Left ventricle myocardium inferior (tissue), 1 donor: ENCODE results near the gene ERICH3. TPM values are rescaled to one million over a fixed set of nuclear protein-coding genes. Genes with fewer than 3 reads are reported as not detected.

ENCODE experiments used
- DNase-seq: peaks from one replicate; pipeline ENCODE4 v3.0.0-alpha.2; 2020
- H3K27ac ChIP-seq: fragments of 200-600 bp; replicated peaks from 2 replicates; pipeline ENCODE4 v1.8.0; 2021
- H3K27me3 ChIP-seq: fragments of 200-600 bp; 2 replicates; pipeline ENCODE4 v1.8.0; 2021; ENCODE audit warnings: low read depth
- H3K36me3 ChIP-seq: fragments of 200-600 bp; 2 replicates; pipeline ENCODE4 v1.8.0; 2021
- H3K4me1 ChIP-seq: fragments of 200-600 bp; 2 replicates; pipeline ENCODE4 v1.8.0; 2021
- H3K4me3 ChIP-seq: fragments of 200-600 bp; 2 replicates; pipeline ENCODE4 v1.8.0; 2021; ENCODE audit warnings: mild to moderate bottlenecking, moderate library complexity
- H3K9me3 ChIP-seq: fragments of 200-600 bp; replicated peaks from 2 replicates; pipeline ENCODE4 v1.8.0; 2021
- intact Hi-C: fragments of 100-400 bp; cut with micrococcal nuclease; formaldehyde crosslinking; loops from one replicate; pipeline ENCODE4 v1.11.0; 2022
- total RNA-seq: library from RNA; stranded (reverse); fragmentation: NEBNext Ultra II Directional; extraction: Animal tissue kit (Norgen Biotek cat#: 25700); gene quantifications from one replicate; pipeline ENCODE4 v1.2.1, GENCODE V29; 2021
- TF ChIP-seq, protein P1 (sequence below): fragments of 200-600 bp; IDR thresholded peaks from 2 replicates; pipeline ENCODE4 v1.8.0; 2021; ENCODE audit warnings: antibody characterized with exemption, mild to moderate bottlenecking, borderline replicate concordance
- donor health status: DM: no; HTN: yes; CAD: no; lungs with severe emphysema.

Gene ERICH3
- total RNA-seq, 1 donor from 2014 or later: not detected

DNA sequence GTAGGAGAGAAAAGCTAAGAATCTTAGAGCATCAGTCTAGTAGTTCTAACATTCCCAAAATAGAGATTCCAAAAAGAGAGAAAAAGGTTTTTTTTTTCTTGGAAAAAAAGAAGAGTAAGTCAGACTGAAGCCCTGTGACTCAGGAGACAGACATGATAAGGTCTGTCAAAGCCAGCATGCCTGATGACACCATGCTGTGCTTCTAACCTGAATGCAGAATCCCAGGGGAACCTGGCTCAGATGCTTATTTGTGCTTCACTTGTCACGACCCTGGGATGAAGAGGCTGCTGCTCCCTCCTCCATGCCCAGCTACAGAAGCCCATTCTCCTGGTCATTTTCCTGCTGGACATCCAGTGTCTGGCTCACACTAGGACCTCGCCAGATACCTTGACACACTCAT lies 44.3 kb downstream of the ERICH3 start:
- H3K27me3 ChIP-seq: no peaks in the 10 kb centered on the region
- no peak for DNase-seq
- H3K4me3 ChIP-seq: no peak overlapping the region
- H3K36me3 ChIP-seq: no peaks in the 10 kb centered on the region
- intact Hi-C loops: no loop called here
- H3K4me1 ChIP-seq: no peaks in the 10 kb centered on the region
- TF ChIP-seq, protein P1, sequence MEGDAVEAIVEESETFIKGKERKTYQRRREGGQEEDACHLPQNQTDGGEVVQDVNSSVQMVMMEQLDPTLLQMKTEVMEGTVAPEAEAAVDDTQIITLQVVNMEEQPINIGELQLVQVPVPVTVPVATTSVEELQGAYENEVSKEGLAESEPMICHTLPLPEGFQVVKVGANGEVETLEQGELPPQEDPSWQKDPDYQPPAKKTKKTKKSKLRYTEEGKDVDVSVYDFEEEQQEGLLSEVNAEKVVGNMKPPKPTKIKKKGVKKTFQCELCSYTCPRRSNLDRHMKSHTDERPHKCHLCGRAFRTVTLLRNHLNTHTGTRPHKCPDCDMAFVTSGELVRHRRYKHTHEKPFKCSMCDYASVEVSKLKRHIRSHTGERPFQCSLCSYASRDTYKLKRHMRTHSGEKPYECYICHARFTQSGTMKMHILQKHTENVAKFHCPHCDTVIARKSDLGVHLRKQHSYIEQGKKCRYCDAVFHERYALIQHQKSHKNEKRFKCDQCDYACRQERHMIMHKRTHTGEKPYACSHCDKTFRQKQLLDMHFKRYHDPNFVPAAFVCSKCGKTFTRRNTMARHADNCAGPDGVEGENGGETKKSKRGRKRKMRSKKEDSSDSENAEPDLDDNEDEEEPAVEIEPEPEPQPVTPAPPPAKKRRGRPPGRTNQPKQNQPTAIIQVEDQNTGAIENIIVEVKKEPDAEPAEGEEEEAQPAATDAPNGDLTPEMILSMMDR: no peak
- no peaks in the 10 kb centered on the region for H3K9me3 ChIP-seq
- H3K27ac ChIP-seq: no peak overlapping the region

DNA sequence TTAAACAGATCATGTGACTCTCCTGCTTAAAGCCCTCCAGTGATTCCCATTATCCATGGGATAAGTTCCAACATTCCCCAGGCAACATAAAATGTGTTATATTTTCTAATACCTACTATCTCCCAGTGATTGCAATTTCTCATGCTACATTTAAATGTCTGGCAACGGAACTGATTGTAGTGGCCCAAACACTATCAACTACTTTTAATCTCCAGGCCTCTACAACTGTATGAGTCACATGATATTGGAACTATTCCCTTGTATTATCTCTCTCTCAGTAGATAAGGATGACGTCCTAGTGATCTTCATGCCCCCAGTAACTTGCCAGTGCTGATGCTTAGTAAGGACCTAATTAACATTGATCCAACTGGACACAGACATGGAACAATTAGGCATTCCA lies 49.9 kb downstream of the ERICH3 start:
- no peak for DNase-seq
- intact Hi-C loops: no loop called here
- no peak overlapping the region for H3K27ac ChIP-seq
- TF ChIP-seq, protein P1: no peak
- no peak overlapping the region for H3K4me3 ChIP-seq
- no peaks in the 10 kb centered on the region for H3K9me3 ChIP-seq
- H3K4me1 ChIP-seq: no peaks in the 10 kb centered on the region
- no peaks in the 10 kb centered on the region for H3K27me3 ChIP-seq
- no peaks in the 10 kb centered on the region for H3K36me3 ChIP-seq

DNA sequence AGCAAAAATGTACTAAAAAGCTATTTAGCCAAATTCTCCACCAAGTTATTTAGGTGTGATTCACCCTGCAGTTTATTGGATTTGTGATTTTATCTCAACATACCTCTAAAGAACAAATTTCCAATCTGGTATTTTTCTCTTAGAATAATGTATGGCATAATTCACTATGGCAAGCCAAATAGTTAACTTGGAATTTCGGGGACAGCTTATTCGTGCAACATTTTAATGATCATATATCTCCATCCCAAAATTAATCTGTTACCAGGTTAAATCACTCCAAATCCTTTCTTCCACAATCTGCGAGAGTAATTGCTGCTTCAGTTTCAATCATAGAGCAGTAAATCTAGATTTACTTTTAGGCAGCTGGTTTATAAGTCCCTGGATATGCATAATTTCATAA lies 53.4 kb downstream of the ERICH3 start:
- Histone ChIP-seq H3K27ac (no peak overlapping the region), H3K4me1 (no peaks in the 10 kb centered on the region), H3K27me3 (no peaks in the 10 kb centered on the region), H3K36me3 (no peaks in the 10 kb centered on the region), H3K4me3 (no peak overlapping the region), H3K9me3 (no peaks in the 10 kb centered on the region)
- intact Hi-C loops: no loop called here
- TF ChIP-seq, protein P1: no peak
- DNase-seq: no peak

DNA sequence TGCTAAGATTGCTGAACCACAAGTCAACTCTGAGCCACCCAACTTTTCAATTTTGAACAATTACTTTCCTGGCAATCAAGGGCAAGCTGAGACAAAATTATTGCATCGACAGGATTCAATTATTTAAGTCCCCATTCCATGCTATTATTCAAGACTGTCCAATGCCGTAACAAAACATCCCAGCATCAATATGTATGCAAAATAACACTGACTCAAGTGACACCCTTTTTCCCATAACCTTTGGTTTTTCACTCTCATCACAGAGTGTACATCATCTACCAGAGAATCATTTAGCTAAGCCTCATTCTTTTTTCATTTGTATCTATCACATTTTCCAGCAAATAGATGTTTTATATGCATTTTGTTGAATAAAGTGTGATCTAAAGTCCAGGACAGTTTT lies 54.6 kb downstream of the ERICH3 start:
- H3K36me3 ChIP-seq: no peaks in the 10 kb centered on the region
- H3K9me3 ChIP-seq: no peaks in the 10 kb centered on the region
- no peak overlapping the region for H3K27ac ChIP-seq
- DNase-seq: no peak
- H3K4me3 ChIP-seq: no peak overlapping the region
- H3K27me3 ChIP-seq: no peaks in the 10 kb centered on the region
- no peaks in the 10 kb centered on the region for H3K4me1 ChIP-seq
- TF ChIP-seq, protein P1: no peak
- intact Hi-C loops: no loop called here

DNA sequence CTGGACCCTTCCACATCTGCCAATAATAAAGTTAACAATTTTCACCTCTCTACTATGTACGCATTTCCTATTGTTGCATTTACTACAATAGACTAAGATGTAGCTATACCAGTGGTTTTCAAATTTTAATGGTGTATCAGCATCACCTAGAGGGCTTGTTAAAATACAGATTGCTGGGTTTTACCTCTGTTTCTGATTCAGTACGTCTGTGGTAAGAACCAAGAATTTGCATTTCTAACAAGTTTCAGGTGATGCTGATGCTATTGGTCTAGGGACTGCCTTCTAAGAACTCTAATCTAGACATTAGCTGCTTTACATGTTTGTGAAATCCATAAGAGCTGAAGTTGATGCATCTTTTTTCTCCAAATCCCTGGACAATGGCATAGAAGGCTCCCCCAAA lies 59.7 kb downstream of the ERICH3 start:
- intact Hi-C loops: no loop called here
- Histone ChIP-seq H3K27ac (no peak overlapping the region), H3K4me3 (no peak overlapping the region), H3K9me3 (no peaks in the 10 kb centered on the region), H3K27me3 (no peaks in the 10 kb centered on the region), H3K4me1 (no peaks in the 10 kb centered on the region), H3K36me3 (no peaks in the 10 kb centered on the region)
- TF ChIP-seq, protein P1: no peak
- DNase-seq: no peak

DNA sequence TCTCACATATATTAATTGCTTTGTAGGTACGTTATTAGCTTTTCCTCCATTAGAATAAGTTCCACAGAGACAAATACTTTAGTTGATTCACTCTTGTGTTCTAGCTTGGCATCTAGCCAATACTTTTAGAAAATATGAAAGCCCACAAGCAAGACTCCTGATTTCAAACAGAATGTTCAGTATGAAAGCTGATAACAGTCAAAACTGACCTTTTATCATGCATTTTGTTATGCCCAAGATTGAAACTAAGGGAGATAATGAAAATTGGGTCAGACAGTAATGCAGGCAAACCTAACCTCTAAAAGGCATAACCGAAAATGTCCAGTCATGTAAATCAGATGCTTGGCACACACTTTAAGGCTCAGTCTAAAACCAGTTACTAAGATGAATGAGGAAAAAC lies 61.7 kb downstream of the ERICH3 start:
- no peaks in the 10 kb centered on the region for H3K27me3 ChIP-seq
- H3K9me3 ChIP-seq: no peaks in the 10 kb centered on the region
- H3K4me3 ChIP-seq: no peak overlapping the region
- H3K4me1 ChIP-seq: no peaks in the 10 kb centered on the region
- no peak overlapping the region for H3K27ac ChIP-seq
- intact Hi-C loops: no loop called here
- TF ChIP-seq, protein P1: no peak
- H3K36me3 ChIP-seq: no peaks in the 10 kb centered on the region
- DNase-seq: no peak
